ENCODE results near the gene RANBP1. TPM values are rescaled to one million over a fixed set of nuclear protein-coding genes. Genes with fewer than 3 reads are reported as not detected.

The RANBP1 gene
- total and polyA plus RNA-seq, 2 donors (not counting 1 experiment from before 2014, with no cell fraction given) = 67.0 to 77.6 TPM

- POLR2A ChIA-PET = interaction anchor here (1.2 to 1.6 kb wide), 4 partner anchors 10 to 97 kb away, joined by 3 to 5 read pairs (median 3); partner anchors contain the start of gene TANGO2
- peak overlapping the region; percentile 93 for H3K4me3 Mint-ChIP-seq
- H2AFZ ChIP-seq (ENCODE audit: insufficient read depth, low read depth, low read length, poor library complexity, severe bottlenecking) = peak overlapping the region; percentile 84
Observed at GRCh38 chr22:20117633-20118299, 1.9 kb downstream of the RANBP1 start.

More at GRCh38 chr22:20117633-20118299, 1.9 kb downstream of the RANBP1 start:
- Histone ChIP-seq H3K27ac (ENCODE audit: low read length in 2 of 2) (peak overlapping the region; percentile 6 to 72), H3K27me3 (replicated peaks in 1 of 4; ENCODE audit: control extremely low read depth in 1 of 4, control insufficient read depth in 3 of 4, insufficient read depth in 4 of 4, low read length in 3 of 4) (no peaks in the 10 kb centered on the region), H3K79me2 (ENCODE audit: control insufficient read depth, insufficient read depth, low read length) (peaks cover 69% of the 10 kb centered on the region), H3K36me3 (replicated peaks in 1 of 2; ENCODE audit: control extremely low read depth in 1 of 2, control insufficient read depth in 1 of 2, extremely low read depth in 1 of 2, insufficient read depth in 2 of 2, low read length in 1 of 2) (peaks cover 0 to 37% of the 10 kb centered on the region in 2 experiments), H3K4me3 (ENCODE audit: control extremely low read depth in 1 of 5, extremely low read depth in 1 of 5, insufficient read depth in 1 of 5, low read depth in 2 of 5, low read length in 4 of 5) (peak overlapping the region; percentile 42 to 81 (median 79)), H4K20me1 (ENCODE audit: control insufficient read depth, insufficient read depth, low read length, poor library complexity, severe bottlenecking) (peaks cover 58% of the 10 kb centered on the region), H3K9me3 (ENCODE audit: control extremely low read depth in 1 of 3, control insufficient read depth in 2 of 3, insufficient read depth in 1 of 3, low read length in 2 of 3) (no peaks in the 10 kb centered on the region), H3K9ac (ENCODE audit: low read length) (peak overlapping the region; percentile 93), H3K4me2 (replicated peaks; ENCODE audit: low read depth, low read length, poor library complexity, severe bottlenecking) (peak overlapping the region; percentile 95), H3K4me1 (ENCODE audit: control insufficient read depth in 2 of 2, insufficient read depth in 2 of 2, low read length in 2 of 2) (peaks cover 19 to 37% of the 10 kb centered on the region in 2 donors)
- H3K4me1 Mint-ChIP-seq = peaks cover 30% of the 10 kb centered on the region
- TF ChIP-seq CTCF (IDR thresholded peaks at IDR 0.05) (no peak), EZH2 (IDR thresholded peaks at IDR 0.05; ENCODE audit: borderline replicate concordance, insufficient read depth, low read depth, low read length, poor library complexity, severe bottlenecking) (no peak)
- no peaks in the 10 kb centered on the region for H3K27me3 Mint-ChIP-seq
- ATAC-seq (ENCODE audit: low read depth) (peak; percentile 1), DNase-seq (peak; percentile 65)
- H3K9me3 Mint-ChIP-seq (ENCODE audit: insufficient read depth) = no peaks in the 10 kb centered on the region
- WGBS (ENCODE audit: insufficient coverage) = under 1% methylated on average over 62 of the region's 66 CpGs
- CTCF ChIA-PET = interaction anchor here (0.9 kb wide), 1 partner anchor 12 kb away, joined by 5 read pairs; no protein-coding TSS in a partner anchor
- peak overlapping the region; percentile 82 for H3K27ac Mint-ChIP-seq
- intact Hi-C loops (cut with micrococcal nuclease) = loop anchor here (1.0 to 10.0 kb wide), 8 partner anchors 14 to 995 kb away; partner anchors contain the start of genes DGCR2, DGCR8, PI4KA and SNAP29
